Measurements from ENCODE around the gene ERVW-1.

DNA sequence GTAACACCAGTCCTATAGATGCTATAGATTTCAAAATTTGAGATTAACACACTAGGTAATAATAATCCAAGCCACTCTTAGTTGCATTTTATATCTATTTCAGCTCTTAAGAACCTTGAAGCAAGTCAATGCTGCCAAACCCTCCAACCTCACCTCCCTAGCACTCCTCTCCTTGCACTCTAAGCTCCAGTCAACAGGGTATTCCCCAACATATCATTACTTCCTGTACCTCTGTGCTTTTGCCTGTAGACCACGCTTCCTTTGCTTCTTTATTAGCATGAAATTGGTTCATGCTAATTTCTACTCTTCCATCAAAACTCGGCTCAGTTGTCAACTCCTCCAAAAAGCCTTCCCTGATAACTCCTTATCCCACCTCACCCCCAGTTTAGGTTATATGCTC, 26.0 kb upstream of the ERVW-1 start:
- TF ChIP-seq POLR2A (IDR thresholded peaks at IDR 0.05) = no peak
- TF ChIP-seq, protein P1, sequence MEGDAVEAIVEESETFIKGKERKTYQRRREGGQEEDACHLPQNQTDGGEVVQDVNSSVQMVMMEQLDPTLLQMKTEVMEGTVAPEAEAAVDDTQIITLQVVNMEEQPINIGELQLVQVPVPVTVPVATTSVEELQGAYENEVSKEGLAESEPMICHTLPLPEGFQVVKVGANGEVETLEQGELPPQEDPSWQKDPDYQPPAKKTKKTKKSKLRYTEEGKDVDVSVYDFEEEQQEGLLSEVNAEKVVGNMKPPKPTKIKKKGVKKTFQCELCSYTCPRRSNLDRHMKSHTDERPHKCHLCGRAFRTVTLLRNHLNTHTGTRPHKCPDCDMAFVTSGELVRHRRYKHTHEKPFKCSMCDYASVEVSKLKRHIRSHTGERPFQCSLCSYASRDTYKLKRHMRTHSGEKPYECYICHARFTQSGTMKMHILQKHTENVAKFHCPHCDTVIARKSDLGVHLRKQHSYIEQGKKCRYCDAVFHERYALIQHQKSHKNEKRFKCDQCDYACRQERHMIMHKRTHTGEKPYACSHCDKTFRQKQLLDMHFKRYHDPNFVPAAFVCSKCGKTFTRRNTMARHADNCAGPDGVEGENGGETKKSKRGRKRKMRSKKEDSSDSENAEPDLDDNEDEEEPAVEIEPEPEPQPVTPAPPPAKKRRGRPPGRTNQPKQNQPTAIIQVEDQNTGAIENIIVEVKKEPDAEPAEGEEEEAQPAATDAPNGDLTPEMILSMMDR (IDR thresholded peaks at IDR 0.05) = no peak
